Cardiac fibroblast (primary cell): Measurements from ENCODE around the gene OR6X1.

Experiments
- DNase-seq, 2 donors: peaks; one replicate each; pipeline versions ENCODE4 v3.0.0 to v3.0.0-alpha.2; 2010; ENCODE audit warnings: low read depth in 2 of 2
- H3K4me3 ChIP-seq, 2 donors: replicated peaks in 1 of 2; 1 replicate in 1 of 2; 2 replicates in 1 of 2; pipeline ENCODE4 v1.5.1; 2011; ENCODE audit warnings: low read depth in 2 of 2, low read length in 2 of 2, mild to moderate bottlenecking in 2 of 2, moderate library complexity in 1 of 2
- TF ChIP-seq, protein P1 (sequence below): IDR thresholded peaks from one replicate; pipeline ENCODE4 v1.5.1; 2011; ENCODE audit warnings: low read depth, mild to moderate bottlenecking, low read length, inconsistent platforms

OR6X1 gene

DNA sequence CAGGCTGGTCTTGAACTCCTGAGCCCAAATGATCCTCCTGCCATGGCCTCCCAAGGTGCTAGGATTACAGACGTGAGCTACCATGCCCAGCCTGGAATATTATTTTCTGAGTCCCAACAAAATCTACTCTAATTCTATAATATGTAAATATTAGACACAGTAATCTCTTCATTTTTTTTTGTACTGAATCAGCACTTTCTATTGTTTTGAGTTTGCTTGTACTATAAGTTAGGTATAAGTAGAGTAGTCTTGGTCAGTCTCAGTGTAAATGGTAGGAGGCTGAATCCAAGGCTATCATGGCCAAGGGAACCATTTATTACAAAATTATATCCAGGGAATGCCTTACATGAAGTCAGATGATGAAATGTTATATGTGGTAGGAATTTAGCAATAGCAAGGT lies 19.6 kb upstream of the OR6X1 start:
- DNase-seq = no peak
- no peak overlapping the region for H3K4me3 ChIP-seq
- TF ChIP-seq, protein P1, sequence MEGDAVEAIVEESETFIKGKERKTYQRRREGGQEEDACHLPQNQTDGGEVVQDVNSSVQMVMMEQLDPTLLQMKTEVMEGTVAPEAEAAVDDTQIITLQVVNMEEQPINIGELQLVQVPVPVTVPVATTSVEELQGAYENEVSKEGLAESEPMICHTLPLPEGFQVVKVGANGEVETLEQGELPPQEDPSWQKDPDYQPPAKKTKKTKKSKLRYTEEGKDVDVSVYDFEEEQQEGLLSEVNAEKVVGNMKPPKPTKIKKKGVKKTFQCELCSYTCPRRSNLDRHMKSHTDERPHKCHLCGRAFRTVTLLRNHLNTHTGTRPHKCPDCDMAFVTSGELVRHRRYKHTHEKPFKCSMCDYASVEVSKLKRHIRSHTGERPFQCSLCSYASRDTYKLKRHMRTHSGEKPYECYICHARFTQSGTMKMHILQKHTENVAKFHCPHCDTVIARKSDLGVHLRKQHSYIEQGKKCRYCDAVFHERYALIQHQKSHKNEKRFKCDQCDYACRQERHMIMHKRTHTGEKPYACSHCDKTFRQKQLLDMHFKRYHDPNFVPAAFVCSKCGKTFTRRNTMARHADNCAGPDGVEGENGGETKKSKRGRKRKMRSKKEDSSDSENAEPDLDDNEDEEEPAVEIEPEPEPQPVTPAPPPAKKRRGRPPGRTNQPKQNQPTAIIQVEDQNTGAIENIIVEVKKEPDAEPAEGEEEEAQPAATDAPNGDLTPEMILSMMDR = no peak

DNA sequence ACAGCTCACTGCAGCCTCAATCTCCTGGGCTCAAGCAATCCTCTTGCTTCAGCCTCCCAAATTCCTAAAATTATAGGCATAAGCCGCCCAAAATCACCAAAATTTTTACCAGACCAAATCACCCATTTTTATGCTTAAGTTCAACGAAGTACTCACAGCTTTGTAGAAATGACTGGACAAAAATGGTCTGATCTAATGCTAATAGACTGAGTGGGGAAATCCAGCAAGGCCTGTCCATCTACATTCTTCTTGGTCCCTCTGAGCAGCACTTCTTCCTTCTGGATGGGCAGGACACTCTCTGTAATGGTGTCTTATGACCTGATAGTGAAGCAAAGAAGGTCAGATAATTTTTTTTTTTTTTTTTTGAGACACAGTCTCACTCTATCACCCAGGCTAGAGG lies 18.7 kb upstream of the OR6X1 start:
- DNase-seq = no peak
- H3K4me3 ChIP-seq = no peak overlapping the region
- TF ChIP-seq, protein P1 = no peak

DNA sequence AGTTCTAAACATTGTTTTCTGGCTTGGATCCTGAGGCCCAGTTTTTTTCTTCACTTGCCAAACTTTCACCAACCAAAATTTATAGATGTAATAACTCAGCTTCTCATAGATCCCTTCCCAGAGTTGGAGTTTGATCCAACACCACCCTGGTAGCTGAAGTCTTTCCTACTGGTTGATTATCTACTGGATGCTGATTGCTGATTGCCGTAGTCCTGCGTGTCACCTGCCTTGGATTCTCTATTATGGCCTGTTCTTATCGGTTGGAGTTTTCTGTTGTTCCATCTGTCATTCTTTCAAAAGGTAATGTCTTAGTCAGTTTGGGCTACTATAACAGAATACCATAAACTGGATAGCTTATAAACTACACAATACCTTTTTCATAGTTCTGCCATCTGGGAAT lies 17.3 kb upstream of the OR6X1 start:
- no peak for DNase-seq
- H3K4me3 ChIP-seq = no peak overlapping the region
- TF ChIP-seq, protein P1 = no peak

DNA sequence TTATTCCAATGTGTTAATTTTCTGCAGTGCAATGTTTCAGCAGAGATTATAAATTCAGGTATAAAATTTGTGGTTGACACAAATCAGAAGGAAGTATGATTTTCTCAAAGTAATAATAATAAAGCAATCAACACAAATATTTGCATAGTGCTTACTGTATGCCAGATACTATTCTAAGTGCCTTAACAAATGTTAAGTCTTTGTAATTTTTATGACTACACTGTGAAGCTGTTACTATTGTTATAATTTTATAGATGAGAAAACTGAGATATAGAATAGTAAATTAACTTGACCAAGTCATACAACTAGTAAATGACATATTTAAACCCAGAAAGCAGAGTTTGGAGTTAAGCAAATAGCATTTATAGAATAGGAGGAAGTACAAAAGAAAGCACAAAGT lies 16.4 kb upstream of the OR6X1 start:
- DNase-seq = no peak
- H3K4me3 ChIP-seq = no peak overlapping the region
- TF ChIP-seq, protein P1 = no peak

DNA sequence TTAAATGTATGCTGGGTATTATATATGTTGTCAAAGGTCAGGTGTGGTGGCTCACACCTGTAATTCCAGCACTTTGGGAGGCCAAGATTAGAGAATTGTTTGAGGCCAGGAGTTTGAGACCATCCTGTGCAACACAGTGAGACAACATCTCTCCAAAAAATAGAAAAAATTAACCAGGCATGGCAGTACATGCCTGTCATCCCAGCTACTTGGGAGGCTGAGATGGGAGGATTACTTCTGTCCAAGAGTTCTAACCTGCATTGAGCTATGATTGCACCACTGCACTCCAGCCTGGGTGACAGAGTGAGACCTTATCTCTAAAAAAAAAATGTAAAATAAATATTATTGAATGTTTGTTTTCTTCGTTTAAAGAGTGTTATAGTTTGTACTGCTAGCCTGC lies 11.3 kb upstream of the OR6X1 start:
- H3K4me3 ChIP-seq = no peak overlapping the region
- TF ChIP-seq, protein P1 = no peak
- DNase-seq = no peak

DNA sequence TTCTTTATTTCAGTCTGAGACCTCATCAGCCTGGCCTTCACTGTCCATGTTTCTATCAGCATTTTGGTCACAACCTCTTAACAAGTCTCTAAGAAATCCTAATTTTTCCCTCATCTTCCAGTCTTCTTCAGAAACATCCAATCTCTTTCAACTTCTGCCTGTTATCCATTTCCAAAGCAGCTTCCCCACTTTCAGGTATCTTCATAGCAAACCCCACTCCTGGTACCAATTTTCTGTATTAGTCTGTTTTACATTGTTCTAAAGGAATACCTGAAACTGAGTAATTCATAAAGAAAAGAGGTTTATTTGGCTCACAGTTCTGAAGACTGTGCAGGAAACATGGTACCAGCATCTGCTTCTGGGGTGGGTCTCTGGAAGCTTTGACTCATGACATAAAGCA lies 8.1 kb upstream of the OR6X1 start:
- no peak overlapping the region for H3K4me3 ChIP-seq
- TF ChIP-seq, protein P1 = no peak
- DNase-seq = no peak

DNA sequence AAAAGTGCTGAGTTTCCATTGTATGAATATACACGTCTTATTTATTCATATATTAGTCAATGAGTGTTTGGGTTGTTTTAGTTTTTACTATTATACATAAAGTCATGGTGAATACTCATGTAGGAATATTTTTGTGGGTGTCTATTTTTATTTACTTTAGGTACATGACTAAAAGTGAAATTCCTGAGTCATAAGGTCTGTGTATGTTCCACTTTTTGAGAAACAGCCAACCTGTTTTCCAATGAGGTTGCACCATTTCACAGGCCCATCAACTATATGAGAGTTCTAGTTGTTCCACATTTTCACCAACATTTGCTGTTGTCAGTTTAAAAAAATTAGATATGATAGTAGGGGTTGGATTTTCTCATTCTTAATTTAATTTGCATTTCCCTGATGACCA lies 6.6 kb upstream of the OR6X1 start:
- no peak for DNase-seq
- H3K4me3 ChIP-seq = no peak overlapping the region
- TF ChIP-seq, protein P1 = no peak
